ENCODE data around the gene NT5C2.
"Not testable (repeated sequence)": the region's sequence is repeated elsewhere in the genome, so short reads cannot be mapped to it uniquely, and the experiment has no call there.

NT5C2 gene

DNA sequence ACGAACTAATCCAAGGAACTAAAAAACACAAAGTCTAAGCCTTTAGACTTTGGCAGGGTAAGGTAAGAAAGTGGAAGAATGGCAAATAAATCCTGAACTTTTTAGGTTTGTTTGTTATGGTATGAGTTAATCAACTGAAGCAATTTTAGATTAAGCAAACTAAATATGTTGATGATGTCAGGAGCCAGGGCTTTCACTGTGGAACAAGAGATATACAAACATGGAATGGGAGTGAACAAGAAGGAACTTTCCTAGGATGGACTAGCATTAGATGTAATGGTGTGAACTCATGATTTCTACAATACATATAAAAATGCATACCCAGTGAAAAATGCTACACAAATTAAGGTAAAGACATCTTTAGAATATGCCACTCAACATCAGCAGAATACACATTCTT, 35.8 kb downstream of the NT5C2 start:
- DNase-seq: no peak

DNA sequence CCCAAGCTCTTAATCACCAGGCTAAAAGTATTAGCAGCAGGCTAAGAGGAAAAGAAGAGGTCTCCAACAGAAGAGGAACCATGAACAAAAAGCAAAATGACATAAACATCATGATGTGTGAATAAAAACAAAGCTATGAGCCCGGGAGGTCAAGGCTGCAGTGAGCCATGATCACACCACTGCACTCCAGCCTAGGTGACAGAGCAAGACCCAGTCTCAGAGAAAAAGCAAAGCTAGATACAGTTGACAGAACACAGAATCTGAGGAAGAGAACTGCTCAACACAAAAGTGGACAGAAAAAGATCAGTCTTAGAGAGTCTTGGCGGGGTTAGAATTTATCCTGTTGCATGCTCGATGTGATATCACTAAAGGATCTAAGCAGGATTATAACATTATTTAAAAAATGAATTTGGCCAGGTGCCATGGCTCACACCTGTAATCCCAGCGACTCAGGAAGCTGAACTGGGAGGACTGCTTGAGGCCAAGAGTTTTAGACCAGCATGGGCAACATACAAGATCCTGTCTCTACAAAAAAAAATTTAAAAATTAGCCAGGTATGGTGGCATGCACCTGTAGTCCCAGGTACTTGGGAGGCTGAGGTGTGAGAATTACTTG, 37.5 kb downstream of the NT5C2 start:
- DNase-seq: no peak

DNA sequence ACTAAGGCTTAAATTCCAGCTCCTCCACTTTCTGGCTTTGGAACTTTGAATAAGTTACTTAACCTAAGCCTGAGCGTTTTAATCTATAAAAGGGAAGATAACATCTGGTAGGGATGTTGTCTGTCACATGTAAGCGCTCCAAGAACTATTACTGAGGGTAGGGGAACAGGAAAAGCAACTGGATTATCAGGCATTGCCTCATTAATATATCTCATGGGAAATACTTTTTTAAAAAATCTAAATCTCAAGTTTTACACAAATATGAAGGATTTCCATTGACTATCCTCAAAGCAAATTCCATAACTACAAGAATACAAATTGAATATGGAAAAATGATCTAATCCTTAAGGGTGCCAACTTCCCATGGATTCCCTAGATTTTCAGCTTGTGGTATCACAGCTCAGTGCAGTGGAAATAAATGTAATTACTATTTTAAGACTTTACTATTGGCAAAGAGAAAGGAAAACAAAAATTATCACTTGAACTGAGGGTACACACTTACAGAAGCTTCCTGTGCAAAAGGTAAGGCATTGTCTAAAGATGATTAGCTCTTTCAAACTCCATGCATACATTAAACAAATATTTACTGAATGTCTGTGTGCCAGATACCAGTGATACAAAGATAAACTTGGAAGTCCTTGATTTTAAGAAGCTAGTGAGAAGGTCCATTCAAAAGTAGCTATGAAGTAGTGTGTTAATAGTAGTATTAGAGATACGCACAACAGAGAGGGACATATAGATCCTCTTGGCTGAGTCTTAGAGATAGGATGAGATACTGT, 38.4 kb downstream of the NT5C2 start:
- DNase-seq: no peak

DNA sequence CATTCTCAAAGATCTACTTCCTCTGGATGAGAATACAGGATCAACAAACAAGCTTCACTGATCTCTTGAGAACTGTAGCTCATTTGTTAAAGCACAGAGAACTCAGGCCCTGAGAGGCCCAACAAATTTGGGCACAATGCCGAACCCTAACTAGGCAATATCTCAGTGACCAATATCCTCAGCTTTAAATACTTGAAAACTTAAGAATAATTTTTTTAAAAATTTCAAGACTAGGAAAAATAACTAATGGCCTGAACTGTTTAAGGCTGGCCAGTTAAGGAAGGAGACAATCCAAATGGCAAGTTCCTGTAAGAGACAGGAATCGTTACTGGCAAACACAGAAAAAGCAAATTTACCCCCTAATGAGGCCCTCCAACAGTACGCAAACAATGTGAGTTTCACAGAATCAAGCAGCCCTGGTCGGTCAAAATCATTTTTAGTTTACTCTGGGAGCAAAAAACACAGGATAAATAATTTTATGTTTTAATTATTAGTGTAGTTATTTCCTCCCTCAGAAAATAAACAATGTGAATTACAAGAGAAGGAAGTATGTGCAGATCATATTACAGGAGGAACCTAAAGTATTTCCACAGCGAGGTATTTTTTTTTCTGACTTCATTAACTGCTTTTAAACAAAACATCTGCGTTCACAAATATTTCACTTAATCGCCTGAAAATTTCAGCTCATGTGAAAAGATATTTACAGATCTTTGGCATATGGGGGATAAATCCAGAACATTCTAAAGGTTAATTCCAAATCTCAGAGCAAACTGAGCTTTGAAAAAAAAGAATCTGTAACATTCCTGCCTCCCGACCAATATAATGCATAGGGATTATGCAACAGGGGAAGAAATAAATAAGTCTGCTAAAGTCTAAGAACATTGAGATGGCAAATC, 39.5 kb downstream of the NT5C2 start:
- DNase-seq: peak; percentile 43

DNA sequence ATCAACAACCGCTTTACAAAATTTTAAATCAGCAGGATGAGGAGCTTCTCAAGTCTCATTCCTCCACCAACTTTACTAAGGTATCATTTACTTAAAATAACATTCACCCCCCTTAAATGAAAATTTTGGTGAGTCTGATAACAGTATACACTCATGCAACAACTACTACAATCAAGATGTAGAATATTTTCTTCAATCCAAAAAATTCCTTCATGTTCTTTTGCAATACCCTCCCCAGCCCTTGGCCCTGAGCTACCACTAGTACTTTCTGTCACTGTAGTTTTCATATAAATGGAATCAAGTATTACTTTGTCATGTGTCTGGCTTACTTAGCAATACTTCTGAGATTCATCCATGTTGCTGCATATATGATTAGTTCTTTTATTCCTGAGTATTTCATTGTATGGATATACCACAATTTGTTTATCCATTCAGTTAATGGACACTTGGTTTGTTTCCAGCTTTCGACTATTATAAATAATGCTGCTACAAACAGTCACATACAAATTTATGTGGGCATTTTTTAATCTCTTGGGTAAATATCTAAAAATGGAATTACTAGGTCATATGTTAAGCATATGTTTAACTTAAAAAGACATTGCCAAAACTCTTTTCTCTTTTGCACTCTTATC, 43.0 kb downstream of the NT5C2 start:
- DNase-seq: no peak

DNA sequence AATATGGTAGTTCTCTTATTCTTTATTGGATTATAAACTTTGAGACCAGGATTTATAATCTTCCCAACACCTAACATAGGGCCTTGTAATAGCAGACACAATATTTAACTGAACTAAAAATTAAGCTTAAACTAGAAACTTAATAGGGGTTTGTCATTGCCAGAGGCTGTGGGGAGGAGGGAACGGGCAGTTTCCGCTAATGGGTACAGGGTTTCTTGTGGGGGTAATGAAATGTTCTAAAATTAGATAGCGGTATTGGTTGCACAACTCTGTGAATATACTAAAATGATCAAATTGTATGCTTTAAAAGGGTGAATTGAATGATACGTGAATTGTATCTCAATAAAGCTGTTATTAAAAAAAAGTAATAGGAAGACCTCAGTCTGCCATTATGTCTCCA, 45.4 kb downstream of the NT5C2 start:
- no peak for DNase-seq

DNA sequence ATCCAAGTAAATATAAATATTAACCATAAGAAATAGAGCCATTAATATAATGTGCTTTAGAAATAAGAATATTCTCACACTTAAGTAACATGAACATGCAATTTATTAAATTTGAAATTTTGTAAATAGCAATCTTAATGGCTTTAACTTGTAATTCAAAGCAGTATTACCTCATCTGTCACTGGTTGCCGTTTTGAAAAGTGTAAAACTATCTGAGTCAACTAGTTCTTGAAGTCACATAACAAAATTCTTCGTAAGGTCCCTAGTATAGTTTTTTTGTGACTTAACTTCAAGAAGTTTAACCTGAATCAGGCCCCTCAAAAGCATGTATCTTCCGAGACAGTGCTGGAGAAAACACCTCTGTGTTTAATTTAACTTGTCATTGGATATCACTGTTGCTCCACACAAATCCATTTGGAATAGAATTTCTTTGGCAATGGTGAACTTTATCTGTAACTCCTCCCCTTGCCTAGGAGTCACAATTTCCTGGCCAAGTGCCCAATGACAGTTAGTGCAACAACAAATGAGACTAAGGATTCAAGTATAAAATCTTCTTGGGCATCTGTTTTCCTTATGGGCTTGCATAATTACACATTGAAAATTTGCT, 47.1 kb downstream of the NT5C2 start:
- peak; percentile 90 for DNase-seq

DNA sequence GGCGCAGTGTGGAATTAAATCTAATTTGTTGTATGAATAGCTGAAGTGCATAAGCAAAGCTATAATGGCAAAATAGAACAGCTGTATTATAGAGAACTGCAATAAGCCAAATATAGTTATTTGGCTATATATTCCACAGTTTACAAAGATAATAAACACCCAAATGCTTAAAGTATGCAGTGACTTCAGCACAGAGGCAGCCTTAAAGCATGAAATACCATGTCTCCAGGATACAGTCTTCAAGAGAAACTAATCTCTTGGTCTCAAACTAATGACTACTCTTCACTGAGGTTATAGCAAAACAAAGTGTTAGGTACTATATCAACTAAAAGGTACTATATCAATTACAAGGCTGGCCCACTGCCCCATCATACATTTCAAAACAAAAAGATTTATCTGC, 48.0 kb downstream of the NT5C2 start:
- DNase-seq: peak; percentile 58

DNA sequence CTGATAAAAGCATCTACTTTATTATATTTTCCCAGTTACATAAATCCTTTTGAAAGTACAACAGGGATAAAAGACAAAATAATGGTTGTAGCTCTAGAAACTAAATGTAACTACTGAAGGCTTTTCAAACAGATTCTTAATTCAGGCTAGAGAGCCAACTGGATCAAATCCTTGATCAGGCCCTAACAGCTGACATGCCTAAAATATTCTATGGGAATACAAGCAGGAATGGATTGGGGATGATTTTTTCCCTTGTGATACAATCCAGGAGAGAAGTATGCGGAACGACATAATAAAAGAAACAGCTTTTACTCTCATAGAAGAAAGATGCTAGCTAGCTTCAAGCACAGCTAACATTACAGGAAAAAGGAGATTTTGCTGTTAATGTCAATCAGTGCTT, 49.0 kb downstream of the NT5C2 start:
- no peak for DNase-seq

DNA sequence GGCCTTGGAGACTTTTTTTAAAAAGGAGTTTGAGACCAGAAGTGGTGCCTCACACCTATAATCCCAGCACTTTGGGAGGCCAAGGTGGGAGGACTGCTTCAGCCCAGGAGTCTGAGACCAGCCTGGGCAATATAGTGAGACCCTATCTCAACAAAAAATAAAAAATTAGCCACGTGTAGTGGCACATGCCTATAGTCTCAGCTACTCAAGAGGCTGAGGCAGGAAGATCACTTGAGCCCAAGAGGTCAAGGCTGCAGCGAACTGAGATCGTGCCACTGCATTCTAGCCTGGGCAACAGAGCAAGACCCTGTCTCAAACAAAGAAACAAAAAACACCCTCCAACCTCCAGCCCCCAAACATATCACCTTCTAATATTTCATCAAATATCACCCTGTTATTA, 49.4 kb downstream of the NT5C2 start:
- not testable (repeated sequence) for DNase-seq

DNA sequence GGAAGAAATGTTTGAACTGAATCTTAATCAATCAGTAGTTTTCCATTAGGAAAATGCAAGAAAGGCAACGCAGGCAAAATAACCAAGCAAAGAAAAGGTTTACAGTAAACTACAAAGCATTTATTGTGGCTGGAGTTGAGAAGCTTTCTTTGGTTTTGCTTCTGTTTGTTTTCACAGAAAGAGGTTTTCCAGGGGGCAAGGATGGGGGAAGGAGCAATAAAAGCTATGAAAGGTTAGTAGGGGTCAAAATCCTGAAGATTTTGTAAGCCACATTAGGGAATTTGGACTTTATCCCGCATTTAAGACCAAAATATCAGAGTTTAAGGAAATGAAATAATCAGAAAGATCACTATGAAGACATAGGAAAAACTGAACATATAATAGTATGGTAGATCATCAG, 51.1 kb downstream of the NT5C2 start:
- DNase-seq: no peak

DNA sequence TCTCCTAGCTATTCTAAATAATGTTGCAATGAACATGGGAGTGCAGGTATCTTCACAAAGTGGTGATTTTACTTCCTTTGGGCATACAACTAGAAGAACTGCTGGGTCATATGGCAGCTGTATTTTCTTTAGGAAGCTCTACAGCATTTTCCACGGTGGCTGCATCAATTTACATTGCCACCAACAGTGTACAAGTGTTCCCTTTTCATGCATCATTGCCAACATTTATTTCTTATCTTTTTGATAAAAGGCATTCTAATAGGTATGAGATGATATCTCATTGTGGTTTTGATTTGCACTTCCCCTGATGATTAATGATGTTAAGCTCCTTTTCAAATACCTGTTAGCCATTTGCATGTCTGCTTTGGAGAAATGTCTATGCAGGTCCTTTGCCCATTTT, 52.6 kb downstream of the NT5C2 start:
- DNase-seq: no peak

DNA sequence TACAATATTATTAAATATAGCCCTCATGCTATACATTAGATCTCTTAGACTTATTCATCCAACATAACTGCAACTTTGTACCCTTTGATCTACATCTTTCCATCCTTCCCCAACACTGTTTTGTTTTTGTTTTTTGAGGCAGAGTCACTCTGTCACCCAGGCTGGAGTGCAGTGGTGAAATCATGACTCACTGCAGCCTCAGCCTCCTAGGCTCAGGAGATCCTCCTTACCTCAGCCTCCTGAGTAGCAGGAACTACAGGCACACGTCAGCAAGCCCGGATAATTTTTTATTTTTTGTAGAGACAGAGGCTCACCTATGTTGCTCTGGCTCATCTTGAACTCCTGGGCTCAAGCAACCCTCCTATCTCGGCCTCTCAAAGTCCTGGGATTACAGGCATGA, 53.3 kb downstream of the NT5C2 start:
- DNase-seq: no peak

DNA sequence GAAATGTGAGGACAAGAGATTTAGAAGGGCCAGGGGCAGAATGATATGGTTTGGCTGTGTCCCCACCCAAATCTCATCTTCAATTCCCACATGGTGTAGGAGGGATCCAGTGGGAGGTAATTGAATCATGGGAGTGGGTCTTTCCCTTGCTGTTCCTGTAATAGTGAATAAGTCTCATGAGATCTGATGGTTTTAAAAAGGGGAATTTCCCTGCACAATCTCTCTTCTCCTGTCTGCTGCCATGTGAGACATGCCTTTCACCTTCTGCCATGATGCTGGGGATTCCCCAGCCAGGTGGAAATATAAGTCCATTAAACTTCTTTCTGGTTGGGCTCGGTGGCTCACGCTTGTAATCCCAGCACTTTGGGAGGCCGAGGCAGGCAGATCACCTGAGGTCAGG, 57.9 kb downstream of the NT5C2 start:
- DNase-seq: not testable (repeated sequence)

DNA sequence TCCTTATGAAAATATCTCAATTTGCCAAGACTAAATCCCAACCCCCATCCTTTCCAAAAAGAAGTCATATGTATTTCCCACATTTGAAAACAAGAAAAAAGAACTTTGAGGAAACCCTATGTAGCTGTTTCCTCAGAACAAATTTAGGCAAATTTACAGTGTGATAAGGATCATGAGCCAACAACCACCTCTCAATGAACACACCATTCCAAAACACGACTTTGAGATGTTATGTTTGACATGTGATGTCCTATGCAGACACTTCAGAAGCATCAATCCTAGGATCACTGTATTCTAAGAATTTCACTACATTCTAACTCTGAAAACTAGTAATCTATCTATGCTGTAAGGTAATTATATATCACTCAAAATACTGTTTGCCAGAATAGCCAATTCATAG, 62.2 kb downstream of the NT5C2 start:
- DNase-seq: no peak

DNA sequence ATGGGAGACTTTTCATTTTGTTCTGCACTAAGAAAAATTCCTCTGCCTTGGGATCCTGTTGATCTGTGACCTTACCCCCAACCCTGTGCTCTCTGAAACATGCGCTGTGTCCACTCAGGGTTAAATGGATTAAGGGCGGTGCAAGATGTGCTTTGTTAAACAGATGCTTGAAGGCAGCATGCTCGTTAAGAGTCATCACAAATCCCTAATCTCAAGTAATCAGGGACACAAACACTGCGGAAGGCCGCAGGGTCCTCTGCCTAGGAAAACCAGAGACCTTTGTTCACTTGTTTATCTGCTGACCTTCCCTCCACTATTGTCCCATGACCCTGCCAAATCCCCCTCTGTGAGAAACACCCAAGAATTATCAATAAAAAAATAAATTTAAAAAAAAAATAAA, 62.9 kb downstream of the NT5C2 start:
- DNase-seq: not testable (repeated sequence)

DNA sequence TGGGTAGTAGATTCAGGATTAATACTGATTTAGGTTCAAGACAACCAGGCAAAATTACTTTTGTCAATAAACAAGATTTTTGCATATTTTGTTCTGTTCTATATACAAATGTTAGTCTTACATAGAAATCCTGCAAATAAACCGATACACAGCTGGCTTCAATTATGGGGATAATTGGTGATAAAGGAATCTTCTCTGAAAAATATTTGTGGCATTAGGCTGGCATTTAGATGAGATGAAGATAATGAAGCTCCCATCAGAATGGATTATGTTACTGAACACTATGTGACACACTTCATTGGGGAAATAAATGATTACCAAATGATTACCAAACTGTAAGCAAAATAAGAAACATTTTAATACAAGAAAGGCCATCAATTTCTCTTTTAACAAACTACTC, 65.8 kb downstream of the NT5C2 start:
- peak; percentile 54 for DNase-seq

DNA sequence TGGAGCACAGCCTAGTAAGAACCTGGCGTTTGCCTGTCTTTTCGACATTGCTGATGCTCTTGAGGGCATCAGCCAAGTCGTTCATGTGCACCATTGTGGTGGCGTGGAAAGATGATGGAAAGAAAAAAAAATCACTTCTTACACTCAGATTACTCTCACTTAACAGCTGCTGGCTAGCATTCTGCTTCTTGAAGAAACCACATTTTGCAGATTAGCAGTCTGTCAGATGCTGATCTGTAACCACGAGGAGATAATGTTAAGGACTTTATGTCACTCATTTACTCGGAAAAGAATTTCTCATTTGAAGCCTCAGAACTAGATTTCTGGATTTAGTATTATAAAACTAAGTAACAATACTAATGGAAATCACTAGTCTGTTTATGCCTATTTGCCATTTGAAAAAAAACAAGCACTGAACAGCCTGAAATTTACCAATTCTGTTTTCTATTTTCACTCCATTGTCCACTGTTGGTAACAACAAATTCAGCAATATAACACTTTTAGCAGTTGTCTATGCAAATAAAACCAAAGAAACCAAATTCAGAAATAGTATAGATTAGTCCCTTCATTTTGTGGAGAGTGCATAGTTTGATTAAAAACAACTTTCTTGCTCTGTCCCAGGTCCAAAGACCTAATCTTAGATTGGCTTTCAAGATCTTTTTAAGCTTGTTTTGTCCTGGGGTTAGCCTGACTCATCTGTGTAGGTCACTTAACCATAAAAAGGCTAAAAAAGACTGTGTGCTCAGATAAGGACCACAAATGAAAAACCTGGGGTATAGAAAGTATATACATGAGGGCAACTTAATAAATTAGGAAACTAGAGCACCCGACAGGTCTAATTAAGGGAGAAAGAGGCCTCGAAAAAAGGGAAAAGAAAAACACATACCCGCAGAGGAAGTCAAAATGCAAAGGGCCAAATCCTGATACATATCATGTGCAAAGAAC, 67.5 kb downstream of the NT5C2 start:
- DNase-seq: no peak

DNA sequence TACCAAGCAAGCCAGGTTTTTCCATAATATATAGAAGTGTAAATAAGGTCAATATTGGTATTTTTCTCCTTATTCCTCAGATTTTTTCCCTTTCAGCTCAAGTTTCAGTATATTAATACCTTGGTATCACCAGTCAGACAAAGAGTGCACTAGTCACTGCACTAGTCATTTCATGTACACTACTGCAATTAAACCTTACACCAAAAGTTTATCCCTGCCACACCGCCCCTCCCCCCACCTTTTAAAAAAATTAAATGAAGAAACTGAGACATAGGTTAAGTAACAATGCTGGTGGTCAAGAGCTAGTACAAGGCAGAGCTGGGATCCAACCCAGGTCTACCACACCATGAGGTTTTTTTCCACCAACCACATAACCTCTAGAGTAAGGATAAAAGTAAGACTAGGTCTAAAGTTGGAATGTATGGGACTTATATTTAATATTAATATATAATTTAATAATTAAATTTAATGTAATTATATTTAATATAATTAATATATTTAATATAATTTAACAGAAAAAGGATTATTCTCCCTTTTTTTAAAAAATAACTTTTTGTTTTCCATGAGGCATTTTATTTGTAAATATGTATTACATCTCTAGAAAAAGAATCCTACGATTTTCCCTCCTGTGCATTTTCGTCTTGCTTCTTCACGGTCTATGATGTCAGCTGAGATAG, 68.5 kb downstream of the NT5C2 start:
- no peak for DNase-seq

DNA sequence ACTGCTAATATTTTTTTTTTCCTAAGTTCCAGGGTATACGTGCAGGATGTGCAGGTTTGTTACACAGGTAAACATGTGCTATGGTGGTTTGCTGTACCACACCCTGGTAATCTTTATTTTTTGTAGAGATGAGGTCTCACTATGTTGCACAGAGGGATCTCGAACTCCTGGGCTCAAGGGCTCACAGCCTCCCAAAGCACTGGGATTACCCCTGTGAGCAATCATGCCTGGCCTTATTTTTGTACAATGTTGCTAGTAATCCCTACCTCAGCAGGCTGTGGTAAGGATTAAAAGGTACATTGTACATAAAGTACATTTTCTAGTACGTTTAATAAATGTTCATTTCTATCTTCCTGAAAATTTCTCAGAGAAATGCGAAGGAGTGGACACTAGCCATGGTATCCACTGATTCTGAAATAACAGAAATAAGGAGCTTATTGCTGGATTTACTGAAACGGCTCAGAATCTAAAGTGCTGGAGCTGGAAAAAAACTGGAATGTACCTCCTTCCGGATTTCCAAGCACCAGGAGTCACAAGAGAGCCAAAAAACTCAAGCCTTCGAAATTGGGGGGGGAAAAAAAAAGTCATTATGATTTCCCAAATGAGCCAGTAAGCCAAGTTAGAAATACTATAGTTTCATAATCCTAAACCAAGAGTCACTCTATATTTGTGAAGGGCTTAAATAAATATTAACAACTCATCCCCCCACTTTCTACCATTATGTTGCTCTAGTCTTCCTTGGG, 69.6 kb downstream of the NT5C2 start:
- no peak for DNase-seq

Data from fibroblast of skin of right quadriceps (primary cell).